AG04449 (cell line): ENCODE data around the gene NOSIP.

Experiments used
- CTCF ChIA-PET: fragments of 350-600 bp; formaldehyde crosslinking; extraction: SDS; loops from one replicate; lab custom pipeline; 2021; ENCODE audit warnings: antibody characterized with exemption; lab: Yijun Ruan, JAX
- POLR2A ChIA-PET: fragments of 400-600, 350-600 bp; formaldehyde crosslinking; extraction: SDS; loops from one replicate; lab custom pipeline; 2020; ENCODE audit warnings: antibody characterized with exemption, inconsistent platforms; lab: Yijun Ruan, JAX
- DNase-seq: peaks from one replicate; pipeline ENCODE4 v3.0.0-alpha.2; 2010; ENCODE audit warnings: low read depth, low spot score
- H3K4me3 ChIP-seq: 2 replicates; pipeline ENCODE4 v1.5.1; 2011; ENCODE audit warnings: low read depth, mild to moderate bottlenecking, control low read depth, low read length
- TF ChIP-seq, protein P1 (sequence below): IDR thresholded peaks from one replicate; pipeline ENCODE4 v1.5.1; 2011; ENCODE audit warnings: mild to moderate bottlenecking, moderate library complexity, low read length, control low read depth, inconsistent platforms; ENCODE audit not compliant: insufficient read depth; ENCODE audit errors: missing control alignments

The NOSIP gene

DNA sequence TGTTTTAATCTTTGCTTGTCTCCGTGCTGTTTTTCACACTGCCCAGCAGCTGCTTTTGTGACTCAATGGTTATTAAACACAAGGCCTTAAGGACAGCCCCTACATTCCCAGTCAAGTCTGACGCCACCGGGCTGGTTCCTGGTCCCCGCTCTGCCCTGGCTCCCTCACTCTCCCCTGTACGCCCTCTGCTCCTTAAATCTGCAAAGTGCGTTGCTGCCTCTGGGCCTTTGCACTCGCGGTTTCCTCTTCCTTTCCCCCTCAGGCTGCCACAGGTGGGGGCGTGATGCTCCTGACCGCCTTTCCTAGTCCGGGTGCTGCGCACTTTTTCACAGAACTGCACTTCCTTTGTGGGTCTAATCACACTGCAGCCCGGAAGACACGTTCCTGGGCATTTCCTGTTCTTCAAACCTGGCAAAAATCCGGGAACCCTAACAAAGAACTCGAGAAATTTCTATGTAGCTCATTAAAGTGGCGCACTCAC is 25.6 kb downstream of the NOSIP start:
- DNase-seq: no peak
- TF ChIP-seq, protein P1, sequence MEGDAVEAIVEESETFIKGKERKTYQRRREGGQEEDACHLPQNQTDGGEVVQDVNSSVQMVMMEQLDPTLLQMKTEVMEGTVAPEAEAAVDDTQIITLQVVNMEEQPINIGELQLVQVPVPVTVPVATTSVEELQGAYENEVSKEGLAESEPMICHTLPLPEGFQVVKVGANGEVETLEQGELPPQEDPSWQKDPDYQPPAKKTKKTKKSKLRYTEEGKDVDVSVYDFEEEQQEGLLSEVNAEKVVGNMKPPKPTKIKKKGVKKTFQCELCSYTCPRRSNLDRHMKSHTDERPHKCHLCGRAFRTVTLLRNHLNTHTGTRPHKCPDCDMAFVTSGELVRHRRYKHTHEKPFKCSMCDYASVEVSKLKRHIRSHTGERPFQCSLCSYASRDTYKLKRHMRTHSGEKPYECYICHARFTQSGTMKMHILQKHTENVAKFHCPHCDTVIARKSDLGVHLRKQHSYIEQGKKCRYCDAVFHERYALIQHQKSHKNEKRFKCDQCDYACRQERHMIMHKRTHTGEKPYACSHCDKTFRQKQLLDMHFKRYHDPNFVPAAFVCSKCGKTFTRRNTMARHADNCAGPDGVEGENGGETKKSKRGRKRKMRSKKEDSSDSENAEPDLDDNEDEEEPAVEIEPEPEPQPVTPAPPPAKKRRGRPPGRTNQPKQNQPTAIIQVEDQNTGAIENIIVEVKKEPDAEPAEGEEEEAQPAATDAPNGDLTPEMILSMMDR: no peak
- CTCF ChIA-PET: interaction anchor here (1.7 to 13.7 kb wide), 4 partner anchors 8 to 27 kb away, joined by 5 to 200 read pairs (median 10); partner anchors contain the start of gene RCN3
- POLR2A ChIA-PET: no interaction called here
- H3K4me3 ChIP-seq: no peak overlapping the region

DNA sequence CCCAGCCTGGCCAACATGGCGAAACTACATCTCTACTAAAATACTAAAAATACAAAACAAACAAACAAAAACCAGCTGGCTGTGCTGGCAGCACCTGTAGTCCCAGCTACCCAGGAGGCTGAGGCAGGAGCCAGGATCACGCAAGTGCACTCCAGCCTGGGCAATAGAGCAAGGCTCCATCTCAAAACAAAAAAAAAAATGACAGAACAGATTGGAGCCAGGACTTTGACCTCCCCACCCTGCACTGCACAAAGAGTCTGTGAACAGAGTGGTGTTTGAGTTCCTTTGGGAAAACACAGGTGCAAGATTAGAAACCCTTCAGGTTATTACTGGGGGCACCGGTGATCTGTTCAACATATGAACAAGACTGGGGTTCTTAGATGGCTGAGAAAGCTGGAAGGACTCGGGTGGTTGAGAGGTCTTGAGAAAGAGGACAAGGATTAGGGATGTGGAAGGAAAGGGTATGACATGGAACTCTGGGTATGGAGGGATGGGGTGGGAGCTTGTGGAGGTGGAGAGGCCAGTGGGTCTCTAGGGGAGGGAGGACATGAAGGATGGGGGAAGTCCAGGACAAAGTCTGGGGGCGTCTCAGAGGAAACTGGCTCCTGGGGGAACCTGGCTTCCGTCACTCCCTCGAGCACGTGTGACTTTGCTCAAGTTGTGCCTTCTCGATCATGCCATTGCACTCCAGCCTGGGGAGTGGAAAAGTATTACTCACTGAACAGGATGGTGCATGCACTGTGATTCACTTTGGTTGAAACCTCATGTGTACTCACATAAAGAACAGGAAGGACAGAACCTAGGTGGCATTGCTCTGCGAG is 26.7 kb downstream of the NOSIP start:
- TF ChIP-seq, protein P1: no peak
- peak; percentile 17 for DNase-seq
- ChIA-PET CTCF (interaction anchor here (1.4 to 13.7 kb wide), 5 partner anchors 9 to 47 kb away, joined by 3 to 200 read pairs (median 5); partner anchors contain the start of gene RCN3), POLR2A (interaction anchor here (0.6 kb wide), 1 partner anchor 10 kb away, joined by 3 read pairs; no protein-coding TSS in a partner anchor)
- H3K4me3 ChIP-seq: no peak overlapping the region

DNA sequence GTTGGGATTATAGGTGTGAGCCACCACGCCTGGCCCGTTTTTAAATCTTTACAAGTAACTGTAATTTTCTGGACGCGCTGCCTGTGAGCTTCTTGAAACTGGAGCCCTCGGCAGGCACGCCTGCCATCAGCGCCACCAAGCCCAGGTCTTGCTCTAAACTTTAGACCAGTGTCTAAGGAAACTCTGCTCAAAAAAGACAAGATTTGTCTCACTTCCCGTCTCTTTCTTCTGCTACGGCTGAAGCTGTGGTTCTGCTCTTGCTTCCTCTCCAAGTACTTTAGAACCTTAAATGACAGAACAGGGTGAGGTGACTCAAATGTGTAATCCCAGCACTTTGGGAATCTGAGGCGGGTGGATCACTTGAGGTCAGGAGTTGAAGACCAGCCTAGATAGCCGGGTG is 27.6 kb downstream of the NOSIP start:
- H3K4me3 ChIP-seq: no peak overlapping the region
- POLR2A ChIA-PET: no interaction called here
- CTCF ChIA-PET: interaction anchor here (0.9 to 13.7 kb wide), 7 partner anchors 8 to 50 kb away, joined by 3 to 200 read pairs (median 4); partner anchors contain the start of gene RCN3
- no peak for DNase-seq
- TF ChIP-seq, protein P1: no peak

DNA sequence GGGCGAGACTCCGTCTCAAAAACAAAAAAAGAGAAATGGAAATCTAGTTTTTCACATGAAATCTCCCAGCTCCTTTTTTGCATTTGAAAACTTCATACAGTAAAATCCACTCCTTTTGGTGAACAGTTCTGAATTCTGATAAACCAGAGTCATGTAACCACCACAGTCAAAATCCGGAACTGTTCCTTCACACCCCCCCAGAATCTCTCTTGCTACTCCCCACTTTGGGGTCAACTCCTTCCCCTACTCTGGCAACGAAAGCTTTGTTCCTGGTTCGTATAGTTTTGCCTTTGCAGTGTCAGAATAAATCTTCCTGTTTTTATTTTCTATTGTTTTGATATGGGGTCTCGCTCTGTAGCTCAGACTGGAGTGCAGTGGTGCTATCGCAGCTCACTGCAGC is 28.8 kb downstream of the NOSIP start:
- TF ChIP-seq, protein P1: no peak
- CTCF ChIA-PET: interaction anchor here (0.6 to 13.7 kb wide), 7 partner anchors 8 to 49 kb away, joined by 3 to 200 read pairs (median 3); no protein-coding TSS in a partner anchor
- no peak overlapping the region for H3K4me3 ChIP-seq
- POLR2A ChIA-PET: no interaction called here
- DNase-seq: no peak

DNA sequence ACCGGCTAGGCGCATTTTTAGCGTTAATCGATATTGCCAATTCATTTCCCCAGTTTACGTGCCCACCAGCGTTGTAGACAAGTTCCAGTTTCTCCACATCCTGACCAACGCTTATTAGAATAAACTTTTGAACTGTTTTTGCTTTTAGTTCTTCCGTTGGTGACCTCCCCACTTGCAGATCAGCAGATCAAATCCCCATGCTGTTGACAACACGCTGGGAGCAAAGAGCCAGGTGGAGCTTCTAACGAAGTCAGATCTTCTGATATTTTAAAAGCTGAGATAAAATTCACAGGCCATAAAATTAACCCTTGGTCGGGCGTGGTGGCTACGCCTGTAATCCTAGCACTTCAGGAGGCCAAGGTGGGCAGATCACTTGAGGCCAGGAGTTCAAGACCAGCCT is 31.3 kb downstream of the NOSIP start:
- DNase-seq: no peak
- ChIA-PET POLR2A (interaction anchor here (1.1 kb wide), 1 partner anchor 31 kb away, joined by 3 read pairs; no protein-coding TSS in a partner anchor), CTCF (interaction anchor here (1.4 to 8.5 kb wide), 8 partner anchors 8 to 132 kb away, joined by 5 to 65 read pairs (median 10); partner anchors contain the start of genes FLT3LG and PRMT1)
- TF ChIP-seq, protein P1: no peak
- no peak overlapping the region for H3K4me3 ChIP-seq
